ENCODE results near the gene MREG.

DNA sequence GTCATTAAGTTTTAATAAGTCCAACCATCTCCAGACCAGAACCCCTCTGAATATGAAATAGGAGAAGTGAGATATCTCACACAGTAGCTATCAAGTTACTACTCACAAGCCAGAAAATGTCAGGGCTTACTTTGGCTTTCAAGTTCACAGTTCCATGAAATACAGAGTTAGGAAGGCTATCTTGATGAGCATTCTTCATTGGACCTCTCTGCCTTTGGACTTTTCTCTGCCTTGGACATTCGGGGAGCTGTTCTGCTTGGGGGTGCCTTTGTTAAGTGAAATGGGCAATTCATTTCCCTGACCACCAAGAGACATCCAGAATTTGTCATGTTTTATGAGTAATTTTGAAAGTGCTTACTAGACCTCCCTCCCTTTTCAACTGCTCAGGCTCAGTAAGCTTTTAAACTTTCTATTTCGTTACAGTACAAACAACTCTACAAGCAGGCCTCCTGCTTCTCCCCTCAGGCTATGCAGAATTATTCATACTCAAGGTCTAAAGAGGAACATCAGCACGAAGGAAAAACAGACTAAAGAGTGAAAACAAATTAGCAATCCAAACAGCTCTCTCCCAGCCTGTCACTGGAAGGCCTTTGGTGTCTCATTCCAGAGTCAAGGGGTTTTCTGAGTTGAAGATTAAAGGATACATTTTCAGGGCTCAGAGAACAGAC, 95.3 kb downstream of the MREG start:
- TF ChIP-seq, protein P1, sequence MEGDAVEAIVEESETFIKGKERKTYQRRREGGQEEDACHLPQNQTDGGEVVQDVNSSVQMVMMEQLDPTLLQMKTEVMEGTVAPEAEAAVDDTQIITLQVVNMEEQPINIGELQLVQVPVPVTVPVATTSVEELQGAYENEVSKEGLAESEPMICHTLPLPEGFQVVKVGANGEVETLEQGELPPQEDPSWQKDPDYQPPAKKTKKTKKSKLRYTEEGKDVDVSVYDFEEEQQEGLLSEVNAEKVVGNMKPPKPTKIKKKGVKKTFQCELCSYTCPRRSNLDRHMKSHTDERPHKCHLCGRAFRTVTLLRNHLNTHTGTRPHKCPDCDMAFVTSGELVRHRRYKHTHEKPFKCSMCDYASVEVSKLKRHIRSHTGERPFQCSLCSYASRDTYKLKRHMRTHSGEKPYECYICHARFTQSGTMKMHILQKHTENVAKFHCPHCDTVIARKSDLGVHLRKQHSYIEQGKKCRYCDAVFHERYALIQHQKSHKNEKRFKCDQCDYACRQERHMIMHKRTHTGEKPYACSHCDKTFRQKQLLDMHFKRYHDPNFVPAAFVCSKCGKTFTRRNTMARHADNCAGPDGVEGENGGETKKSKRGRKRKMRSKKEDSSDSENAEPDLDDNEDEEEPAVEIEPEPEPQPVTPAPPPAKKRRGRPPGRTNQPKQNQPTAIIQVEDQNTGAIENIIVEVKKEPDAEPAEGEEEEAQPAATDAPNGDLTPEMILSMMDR (IDR thresholded peaks at IDR 0.05), result no peak
- TF ChIP-seq POLR2A (IDR thresholded peaks at IDR 0.05), result no peak

Measured in testis (tissue), 2 donors.